ENCODE data around the gene NCOA3. TPM values are rescaled to one million over a fixed set of nuclear protein-coding genes. Genes with fewer than 3 reads are reported as not detected.

The NCOA3 gene
- total RNA-seq, 1 experiment from 2014 or later: 60.3 TPM

DNA sequence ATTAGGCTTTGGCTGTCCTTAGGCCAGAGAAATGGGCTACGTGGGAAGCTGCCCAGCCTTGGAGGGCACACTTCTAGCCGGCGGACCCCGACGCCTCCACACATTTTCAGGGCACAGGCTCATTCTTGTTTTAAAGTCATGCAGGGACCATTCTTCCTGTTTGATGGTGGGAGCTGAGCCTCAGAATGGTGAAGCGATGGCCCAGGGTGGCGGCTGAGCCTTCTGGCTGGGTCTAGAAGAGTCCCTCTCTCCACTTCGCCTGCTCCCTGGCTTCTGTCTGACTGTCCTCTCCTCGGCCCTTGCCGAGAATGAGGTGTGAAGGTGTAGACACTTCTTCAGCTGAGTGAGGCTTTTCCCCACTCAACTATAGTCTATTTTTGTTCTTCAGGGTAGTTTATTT lies 169.2 kb downstream of the NCOA3 start:
- Mint-ChIP-seq H3K4me1 (ENCODE audit: low read depth, unreplicated experiment) (no peaks in the 10 kb centered on the region), H3K27me3 (ENCODE audit: unreplicated experiment) (no peaks in the 10 kb centered on the region), H3K36me3 (ENCODE audit: insufficient read depth, unreplicated experiment) (peaks cover 24% of the 10 kb centered on the region), H3K27ac (ENCODE audit: unreplicated experiment) (no peak overlapping the region), H3K9me3 (ENCODE audit: low read depth, unreplicated experiment) (no peaks in the 10 kb centered on the region), H3K4me3 (ENCODE audit: low read depth, unreplicated experiment) (no peak overlapping the region)
- no TSS peak for BruUV-seq (replicated peaks)
- intact Hi-C loops (cut with micrococcal nuclease; ENCODE audit: unreplicated experiment): no loop called here
- CTCF ChIA-PET: interaction anchor here (0.7 to 1.3 kb wide), 3 partner anchors 42 to 949 kb away, joined by 3 to 7 read pairs (median 4); no protein-coding TSS in a partner anchor
- DNase-seq: no peak
- TF ChIP-seq, protein P1, sequence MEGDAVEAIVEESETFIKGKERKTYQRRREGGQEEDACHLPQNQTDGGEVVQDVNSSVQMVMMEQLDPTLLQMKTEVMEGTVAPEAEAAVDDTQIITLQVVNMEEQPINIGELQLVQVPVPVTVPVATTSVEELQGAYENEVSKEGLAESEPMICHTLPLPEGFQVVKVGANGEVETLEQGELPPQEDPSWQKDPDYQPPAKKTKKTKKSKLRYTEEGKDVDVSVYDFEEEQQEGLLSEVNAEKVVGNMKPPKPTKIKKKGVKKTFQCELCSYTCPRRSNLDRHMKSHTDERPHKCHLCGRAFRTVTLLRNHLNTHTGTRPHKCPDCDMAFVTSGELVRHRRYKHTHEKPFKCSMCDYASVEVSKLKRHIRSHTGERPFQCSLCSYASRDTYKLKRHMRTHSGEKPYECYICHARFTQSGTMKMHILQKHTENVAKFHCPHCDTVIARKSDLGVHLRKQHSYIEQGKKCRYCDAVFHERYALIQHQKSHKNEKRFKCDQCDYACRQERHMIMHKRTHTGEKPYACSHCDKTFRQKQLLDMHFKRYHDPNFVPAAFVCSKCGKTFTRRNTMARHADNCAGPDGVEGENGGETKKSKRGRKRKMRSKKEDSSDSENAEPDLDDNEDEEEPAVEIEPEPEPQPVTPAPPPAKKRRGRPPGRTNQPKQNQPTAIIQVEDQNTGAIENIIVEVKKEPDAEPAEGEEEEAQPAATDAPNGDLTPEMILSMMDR (IDR thresholded peaks at IDR 0.05; ENCODE audit: unreplicated experiment): no peak

DNA sequence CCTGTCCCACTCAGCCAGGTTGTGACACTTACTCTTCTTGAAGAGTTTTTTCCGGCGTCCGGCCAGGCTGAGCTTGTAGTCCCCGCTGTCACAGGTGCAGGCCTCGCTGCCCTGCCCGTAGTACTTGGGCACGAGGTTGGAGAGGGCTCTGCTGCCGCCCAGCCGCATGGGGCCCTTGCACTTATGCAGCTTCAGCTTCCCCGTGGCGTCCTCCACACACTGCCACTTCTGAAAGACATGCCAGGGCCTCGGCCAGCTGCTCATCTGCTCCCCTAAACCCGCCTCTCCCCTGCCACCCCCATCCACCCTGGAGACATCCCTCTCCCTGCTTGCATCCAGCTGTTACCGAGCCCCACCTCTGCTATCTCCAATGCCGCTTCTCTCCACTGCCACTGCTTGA lies 170.5 kb downstream of the NCOA3 start:
- intact Hi-C loops (cut with micrococcal nuclease; ENCODE audit: unreplicated experiment): no loop called here
- DNase-seq: no peak
- TF ChIP-seq, protein P1 (IDR thresholded peaks at IDR 0.05; ENCODE audit: unreplicated experiment): no peak
- no peaks in the 10 kb centered on the region for H3K9me3 Mint-ChIP-seq (ENCODE audit: low read depth, unreplicated experiment)
- H3K4me1 Mint-ChIP-seq (ENCODE audit: low read depth, unreplicated experiment): no peaks in the 10 kb centered on the region
- no peak overlapping the region for H3K27ac Mint-ChIP-seq (ENCODE audit: unreplicated experiment)
- no peak overlapping the region for H3K4me3 Mint-ChIP-seq (ENCODE audit: low read depth, unreplicated experiment)
- no peaks in the 10 kb centered on the region for H3K27me3 Mint-ChIP-seq (ENCODE audit: unreplicated experiment)
- CTCF ChIA-PET: interaction anchor here (0.5 kb wide), 1 partner anchor 627 kb away, joined by 8 read pairs; no protein-coding TSS in a partner anchor
- BruUV-seq (replicated peaks): no TSS peak
- peaks cover 15% of the 10 kb centered on the region for H3K36me3 Mint-ChIP-seq (ENCODE audit: insufficient read depth, unreplicated experiment)

DNA sequence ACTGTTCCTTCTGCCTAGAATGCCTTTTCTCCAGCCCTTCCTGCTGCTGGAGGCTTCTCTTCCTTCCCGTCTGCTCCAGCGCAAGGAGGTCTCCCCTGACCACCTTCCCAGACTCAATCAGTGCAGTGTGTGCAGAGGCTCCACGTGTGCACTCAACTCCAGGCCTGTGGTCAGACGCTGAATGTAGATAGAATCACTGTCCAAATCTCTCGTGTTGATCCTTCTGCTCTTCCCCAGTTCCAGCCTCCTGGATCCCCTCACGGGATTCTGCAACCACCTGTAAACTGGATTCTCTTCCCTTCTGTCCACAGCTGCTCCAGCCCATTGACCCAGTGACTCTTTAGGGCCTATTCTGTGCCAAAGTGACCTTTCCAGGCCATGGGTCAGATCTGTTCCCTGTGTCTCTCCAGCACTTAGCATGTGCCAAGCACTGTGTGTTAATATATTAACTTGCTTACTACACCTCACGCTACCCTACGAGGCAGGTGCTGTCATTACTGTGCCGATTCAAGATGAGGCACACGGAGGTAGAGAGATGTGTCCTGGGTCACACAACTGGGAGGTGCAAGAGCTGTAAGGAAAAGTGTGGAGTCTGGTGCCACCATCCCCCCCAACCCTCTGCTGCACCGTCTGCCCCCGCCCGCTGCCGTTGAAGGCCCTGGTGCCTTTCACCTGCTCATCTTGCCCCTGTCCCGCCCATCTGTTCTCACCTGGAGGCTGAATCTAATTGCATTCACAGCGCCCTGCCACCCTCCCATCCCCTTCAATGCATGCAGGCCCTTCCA lies 171.4 kb downstream of the NCOA3 start:
- no peaks in the 10 kb centered on the region for H3K4me1 Mint-ChIP-seq (ENCODE audit: low read depth, unreplicated experiment)
- H3K4me3 Mint-ChIP-seq (ENCODE audit: low read depth, unreplicated experiment): no peak overlapping the region
- no peak overlapping the region for H3K27ac Mint-ChIP-seq (ENCODE audit: unreplicated experiment)
- intact Hi-C loops (cut with micrococcal nuclease; ENCODE audit: unreplicated experiment): no loop called here
- no TSS peak for BruUV-seq (replicated peaks)
- peaks cover 10% of the 10 kb centered on the region for H3K36me3 Mint-ChIP-seq (ENCODE audit: insufficient read depth, unreplicated experiment)
- H3K9me3 Mint-ChIP-seq (ENCODE audit: low read depth, unreplicated experiment): no peaks in the 10 kb centered on the region
- CTCF ChIA-PET: no interaction called here
- TF ChIP-seq, protein P1 (IDR thresholded peaks at IDR 0.05; ENCODE audit: unreplicated experiment): no peak
- no peak for DNase-seq
- no peaks in the 10 kb centered on the region for H3K27me3 Mint-ChIP-seq (ENCODE audit: unreplicated experiment)

DNA sequence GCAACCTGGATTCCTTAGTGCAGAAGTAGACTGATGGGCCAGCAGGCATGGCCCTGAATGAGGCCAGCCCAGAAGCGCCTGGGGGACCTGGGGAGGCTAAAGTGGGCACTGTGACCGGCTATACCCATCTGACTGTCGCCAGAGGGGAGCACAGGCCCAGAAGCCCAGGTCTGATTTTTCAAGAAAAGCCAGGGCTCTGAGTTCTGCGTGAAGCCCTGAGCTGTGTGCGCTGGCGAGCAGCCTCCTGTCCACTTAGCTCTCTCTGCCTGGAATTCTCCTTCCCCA lies 171.9 kb downstream of the NCOA3 start:
- TF ChIP-seq, protein P1 (IDR thresholded peaks at IDR 0.05; ENCODE audit: unreplicated experiment): no peak
- no peaks in the 10 kb centered on the region for H3K27me3 Mint-ChIP-seq (ENCODE audit: unreplicated experiment)
- H3K4me3 Mint-ChIP-seq (ENCODE audit: low read depth, unreplicated experiment): no peak overlapping the region
- H3K27ac Mint-ChIP-seq (ENCODE audit: unreplicated experiment): no peak overlapping the region
- peaks cover 10% of the 10 kb centered on the region for H3K36me3 Mint-ChIP-seq (ENCODE audit: insufficient read depth, unreplicated experiment)
- DNase-seq: no peak
- H3K9me3 Mint-ChIP-seq (ENCODE audit: low read depth, unreplicated experiment): no peaks in the 10 kb centered on the region
- intact Hi-C loops (cut with micrococcal nuclease; ENCODE audit: unreplicated experiment): no loop called here
- no TSS peak for BruUV-seq (replicated peaks)
- H3K4me1 Mint-ChIP-seq (ENCODE audit: low read depth, unreplicated experiment): no peaks in the 10 kb centered on the region
- CTCF ChIA-PET: no interaction called here
